HL-60/S4 treated with phorbol 12-myristate 13-acetate at 8.2 ng/mL for 4 days and 3 days (cell line): ENCODE data around the gene ERFL.

Experiments used
- in situ Hi-C: fragments of 300-500 bp; cut with MboI; formaldehyde crosslinking; loops from 2 replicates; pipeline ENCODE4 v1.15.0; 2022; ENCODE audit warnings: low sequenced_read_pairs

ERFL gene

GRCh38 chr19:41862445-41862986, 65.7 kb downstream of the ERFL start:
- in situ Hi-C loops, result loop anchor here (10.0 kb wide), 1 partner anchor 92 kb away; the partner anchor contains the start of gene RABAC1

- in situ Hi-C loops, result loop anchor here (10.0 kb wide), 1 partner anchor 93 kb away; the partner anchor contains the start of gene RABAC1
Measured at GRCh38 chr19:41861846-41862245, 66.4 kb downstream of the ERFL start.

GRCh38 chr19:41861116-41861768, 67.0 kb downstream of the ERFL start:
- in situ Hi-C loops, result loop anchor here (10.0 kb wide), 1 partner anchor 94 kb away; the partner anchor contains the start of gene RABAC1

GRCh38 chr19:41860419-41861115, 67.7 kb downstream of the ERFL start:
- in situ Hi-C loops, result loop anchor here (10.0 kb wide), 1 partner anchor 94 kb away; the partner anchor contains the start of gene RABAC1

- in situ Hi-C loops, result loop anchor here (10.0 kb wide), 1 partner anchor 95 kb away; the partner anchor contains the start of gene RABAC1
Measured at GRCh38 chr19:41859618-41860418, 68.4 kb downstream of the ERFL start, which contains the start of gene RPS19. RPS19 (plus strand) TSS chr19:41860255; CDS start chr19:41860775, 520 bp downstream.

- in situ Hi-C loops, result no loop called here
Measured at GRCh38 chr19:41859213-41859617, 69.0 kb downstream of the ERFL start.
